Activated T-cell treated with anti-CD3 and anti-CD28 coated beads, Interleukin-2, amount 50 U/mL, for 72 hours (primary cell): Measurements from ENCODE around the gene PADI2. TPM values are rescaled to one million over a fixed set of nuclear protein-coding genes. Genes with fewer than 3 reads are reported as not detected.

Experiments used
- ATAC-seq, 2 donors: fragments of 150-1000 bp; cut with Tn5 transposase; replicated peaks in 1 of 2; 2 replicates each; pipeline ENCODE4 v1.10.0; 2021; ENCODE audit warnings: moderate library complexity in 2 of 2, mild to moderate bottlenecking in 1 of 2
- DNase-seq, 2 donors: peaks; one replicate each; pipeline ENCODE4 v3.0.0; 2021 to 2022; ENCODE audit warnings: mixed read lengths in 1 of 2
- H3K27ac Mint-ChIP-seq: one replicate; pipeline ENCODE4 v1.8.0; 2022; ENCODE audit warnings: mild to moderate bottlenecking, moderate library complexity, mixed read lengths
- H3K27me3 Mint-ChIP-seq: one replicate; pipeline ENCODE4 v1.8.0; 2022; ENCODE audit warnings: low read depth, mixed read lengths
- H3K36me3 Mint-ChIP-seq, 2 donors: one replicate each; pipeline ENCODE4 v1.8.0; 2022; ENCODE audit warnings: mixed read lengths in 2 of 2, mild to moderate bottlenecking in 1 of 2; ENCODE audit not compliant: insufficient read depth in 2 of 2
- H3K4me1 Mint-ChIP-seq: one replicate; pipeline ENCODE4 v1.8.0; 2022; ENCODE audit warnings: low read depth, mixed read lengths
- H3K4me3 Mint-ChIP-seq, 2 donors: one replicate each; pipeline ENCODE4 v1.8.0; 2022; ENCODE audit warnings: mild to moderate bottlenecking in 2 of 2, mixed read lengths in 2 of 2, moderate library complexity in 2 of 2
- H3K9me3 Mint-ChIP-seq, 2 donors: one replicate each; pipeline ENCODE4 v1.8.0; 2022; ENCODE audit warnings: mixed read lengths in 2 of 2
- total RNA-seq, 2 donors: library from RNA; stranded (reverse); gene quantifications; one replicate each; pipeline ENCODE4 v1.2.3, GENCODE V29; 2022

PADI2 gene
- total RNA-seq, 2 donors from 2014 or later: 0.10 to 0.14 TPM

DNA sequence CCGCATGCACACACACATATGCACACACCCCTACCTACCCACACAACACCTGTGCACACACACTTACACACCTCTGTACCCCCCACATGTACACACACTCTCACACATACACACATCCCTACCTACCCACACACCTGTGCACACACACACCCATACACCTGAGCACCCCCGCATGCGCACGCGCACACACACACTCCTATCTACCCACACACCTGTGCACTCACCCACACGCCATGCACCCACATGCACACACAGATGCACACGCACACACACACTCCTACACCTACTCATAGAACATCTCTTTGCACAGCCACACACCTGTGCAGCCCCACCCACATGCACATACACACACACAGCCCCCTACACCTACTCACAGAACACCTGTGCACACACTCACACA is 15.5 kb upstream of the PADI2 start:
- H3K9me3 Mint-ChIP-seq: no peaks in the 10 kb centered on the region
- no peaks in the 10 kb centered on the region for H3K36me3 Mint-ChIP-seq
- DNase-seq: no peak
- no peak for ATAC-seq
- H3K4me1 Mint-ChIP-seq: peaks cover 5% of the 10 kb centered on the region
- H3K27me3 Mint-ChIP-seq: peaks cover 21% of the 10 kb centered on the region
- H3K4me3 Mint-ChIP-seq: no peak overlapping the region
- H3K27ac Mint-ChIP-seq: no peak overlapping the region

DNA sequence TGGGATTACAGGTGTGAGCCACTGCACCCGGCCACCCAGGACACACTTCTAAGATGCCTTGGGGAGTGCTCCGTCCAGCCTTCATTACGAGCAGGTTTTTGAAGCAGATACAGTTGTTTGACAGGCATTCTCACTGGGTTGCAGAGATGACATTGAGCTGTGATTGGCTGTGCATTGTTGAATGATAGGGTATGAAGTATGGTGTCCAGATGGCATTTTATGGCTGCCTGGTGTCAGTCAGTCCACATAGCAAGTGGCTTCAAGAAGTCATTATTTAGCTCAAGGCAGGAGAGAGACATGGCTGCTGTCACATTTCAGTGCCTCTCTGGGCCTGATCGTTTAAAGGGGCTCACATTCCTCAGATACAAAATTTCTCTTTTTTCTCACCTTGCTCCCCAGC is 14.8 kb upstream of the PADI2 start:
- Mint-ChIP-seq H3K27ac (no peak overlapping the region), H3K27me3 (peaks cover 21% of the 10 kb centered on the region), H3K9me3 (no peaks in the 10 kb centered on the region), H3K4me1 (no peaks in the 10 kb centered on the region), H3K4me3 (no peak overlapping the region), H3K36me3 (no peaks in the 10 kb centered on the region)
- no peak for ATAC-seq
- DNase-seq: no peak

DNA sequence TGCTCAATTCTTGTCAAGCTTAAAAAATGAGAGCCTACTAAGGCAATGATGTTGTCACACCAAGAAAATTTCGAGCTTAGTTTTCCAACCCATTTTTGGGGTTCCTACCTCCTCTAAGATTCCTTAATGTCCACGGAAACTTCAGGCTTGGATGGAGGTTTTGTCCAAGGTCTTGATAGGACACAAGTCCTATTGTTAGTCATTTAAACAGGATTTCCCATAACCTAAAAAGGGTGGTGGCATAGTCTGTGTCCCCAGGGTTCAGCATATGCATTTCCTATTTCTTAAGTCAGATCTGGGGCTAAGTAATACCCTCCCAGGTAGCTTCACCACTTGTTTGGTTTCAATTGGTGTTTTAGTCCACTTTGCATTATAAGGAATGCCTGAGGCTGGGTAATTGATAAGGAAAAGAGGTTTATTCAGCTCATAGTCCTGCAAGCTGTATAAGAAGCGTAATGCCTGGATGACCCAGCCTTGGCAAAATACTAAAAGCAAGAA is 10.9 kb upstream of the PADI2 start:
- Mint-ChIP-seq H3K4me1 (no peaks in the 10 kb centered on the region), H3K36me3 (no peaks in the 10 kb centered on the region), H3K27me3 (peaks cover 8% of the 10 kb centered on the region), H3K9me3 (no peaks in the 10 kb centered on the region), H3K27ac (no peak overlapping the region), H3K4me3 (no peak overlapping the region)
- DNase-seq: no peak
- no peak for ATAC-seq

DNA sequence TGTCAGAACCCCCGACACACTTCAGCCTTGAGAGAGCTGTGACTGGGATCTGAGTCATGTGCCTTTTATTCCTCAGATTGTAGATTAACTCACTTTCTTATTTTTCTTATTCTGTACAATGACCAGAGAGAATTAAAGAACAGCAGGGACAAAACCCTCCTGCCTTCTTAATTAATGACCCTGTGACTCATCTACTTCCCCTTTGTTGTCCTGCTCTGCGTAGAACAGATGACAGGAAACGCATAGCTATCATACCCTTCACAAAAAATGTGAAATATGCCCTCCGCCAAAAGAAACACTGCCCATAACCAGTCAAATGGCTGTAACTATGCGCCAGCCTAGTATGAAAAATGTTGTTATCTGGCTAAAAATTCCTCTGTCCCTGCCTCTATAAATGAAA is 9.1 kb upstream of the PADI2 start:
- Mint-ChIP-seq H3K27ac (no peak overlapping the region), H3K4me1 (no peaks in the 10 kb centered on the region), H3K4me3 (no peak overlapping the region), H3K36me3 (no peaks in the 10 kb centered on the region), H3K9me3 (no peaks in the 10 kb centered on the region), H3K27me3 (no peaks in the 10 kb centered on the region)
- no peak for ATAC-seq
- no peak for DNase-seq

DNA sequence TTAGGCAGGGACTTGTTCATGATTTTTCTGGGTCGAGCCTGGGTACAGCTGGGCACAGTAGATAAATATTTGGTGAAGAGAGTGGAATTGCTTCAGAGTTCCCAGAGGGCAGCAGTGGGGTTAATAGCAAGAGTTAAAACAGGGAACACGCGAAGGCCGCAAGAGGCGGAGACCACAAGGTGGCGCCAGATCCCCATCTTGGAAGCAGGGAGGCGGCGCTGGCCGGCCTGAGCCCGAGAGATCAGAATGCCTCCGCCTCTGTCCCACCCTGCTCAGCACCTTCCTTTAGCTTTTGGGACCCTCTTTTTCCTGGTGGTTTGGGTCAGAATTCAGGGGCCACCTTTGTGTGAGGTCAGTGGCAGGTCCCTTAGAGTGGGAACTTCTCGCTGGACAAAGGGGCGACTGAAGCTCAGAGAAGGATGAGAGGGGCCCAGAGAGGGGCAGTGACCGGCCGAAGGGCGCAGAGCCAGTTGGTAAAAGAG is 6.5 kb upstream of the PADI2 start:
- Mint-ChIP-seq H3K4me1 (no peaks in the 10 kb centered on the region), H3K36me3 (no peaks in the 10 kb centered on the region), H3K9me3 (no peaks in the 10 kb centered on the region)

DNA sequence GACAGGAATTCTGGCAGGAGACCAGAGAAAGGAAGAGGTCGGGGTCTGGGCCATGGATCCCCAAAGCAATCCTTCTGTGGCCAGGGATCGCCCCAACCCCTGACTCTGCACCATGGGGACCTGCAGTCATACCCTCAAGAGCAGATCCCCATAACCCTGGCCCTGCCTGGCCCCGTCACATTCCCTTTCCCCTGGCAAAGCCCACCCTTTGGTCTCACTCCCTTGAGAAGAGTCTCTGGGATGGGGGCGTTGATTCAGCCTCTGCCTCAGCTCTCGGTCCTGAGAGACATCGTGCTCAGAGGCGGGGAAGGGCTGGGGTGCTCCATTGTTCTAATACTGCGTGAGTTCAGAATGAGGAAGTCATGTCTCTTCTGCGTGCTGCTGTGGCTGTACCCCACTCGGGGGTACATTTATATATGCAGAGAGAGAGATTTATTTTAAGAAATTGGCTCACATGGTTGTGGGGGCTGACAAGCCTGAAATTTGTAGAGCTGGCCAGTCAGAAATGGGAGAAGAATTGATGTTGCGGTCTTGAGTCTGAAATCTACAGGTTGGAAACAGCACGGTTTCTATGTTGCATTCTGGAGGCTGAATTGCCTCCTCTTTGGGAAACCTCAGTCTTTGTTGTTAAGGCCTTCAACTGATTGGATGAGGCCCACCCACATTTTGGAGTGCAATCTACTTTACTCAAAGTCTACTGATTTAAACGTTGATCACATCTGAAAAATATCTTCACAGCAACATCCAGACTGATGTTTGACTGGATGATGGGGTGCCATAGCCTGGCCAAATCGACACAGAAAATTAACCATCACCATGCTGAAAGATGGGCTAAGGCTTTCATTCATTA is 4.2 kb upstream of the PADI2 start:
- ATAC-seq: no peak
- peaks cover 4% of the 10 kb centered on the region for H3K4me1 Mint-ChIP-seq
- H3K4me3 Mint-ChIP-seq: no peak overlapping the region
- H3K27ac Mint-ChIP-seq: no peak overlapping the region
- no peaks in the 10 kb centered on the region for H3K9me3 Mint-ChIP-seq
- no peak for DNase-seq
- H3K27me3 Mint-ChIP-seq: peaks cover 16% of the 10 kb centered on the region
- no peaks in the 10 kb centered on the region for H3K36me3 Mint-ChIP-seq

More for the DNA sequence above, 6.5 kb upstream of the PADI2 start:
- ATAC-seq: peak; percentile 72 to 79
- H3K4me3 Mint-ChIP-seq: no peak overlapping the region
- DNase-seq: peak; percentile 82 to 85
- H3K27me3 Mint-ChIP-seq: no peaks in the 10 kb centered on the region
- H3K27ac Mint-ChIP-seq: no peak overlapping the region

DNA sequence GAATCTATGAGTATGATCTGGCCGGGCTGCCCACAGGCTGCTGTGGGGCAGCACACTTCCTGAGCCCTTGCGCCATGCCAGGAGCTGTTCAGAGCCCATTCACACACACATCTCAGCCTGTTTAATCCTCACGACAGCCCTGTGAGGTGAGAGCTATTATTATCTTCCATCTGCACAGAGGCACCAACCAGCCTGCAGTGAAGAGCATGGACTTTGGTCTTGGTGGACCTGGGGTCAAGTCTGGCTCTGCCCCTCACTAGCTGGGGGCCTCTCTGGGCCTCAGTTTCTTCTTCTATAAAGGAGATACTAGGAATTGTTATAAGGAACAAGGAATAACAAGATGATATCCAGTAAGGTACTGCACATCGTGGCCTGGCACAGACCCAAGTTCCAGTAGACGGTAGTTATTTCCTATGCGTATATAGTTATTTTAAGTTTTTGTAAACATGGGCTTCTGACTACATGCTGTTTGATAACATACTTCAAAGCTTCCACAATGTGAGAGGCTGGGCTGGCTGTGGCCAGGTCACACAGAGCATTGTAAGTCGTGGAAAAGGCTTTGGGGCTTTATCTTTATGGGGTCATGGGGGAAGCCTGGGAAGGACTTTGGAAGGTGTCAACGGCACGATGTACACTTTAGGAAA is 3.4 kb upstream of the PADI2 start:
- Mint-ChIP-seq H3K4me1 (peaks cover 4% of the 10 kb centered on the region), H3K9me3 (no peaks in the 10 kb centered on the region), H3K4me3 (no peak overlapping the region), H3K36me3 (no peaks in the 10 kb centered on the region), H3K27me3 (peaks cover 24% of the 10 kb centered on the region), H3K27ac (no peak overlapping the region)
- ATAC-seq (no peak), DNase-seq (no peak)

DNA sequence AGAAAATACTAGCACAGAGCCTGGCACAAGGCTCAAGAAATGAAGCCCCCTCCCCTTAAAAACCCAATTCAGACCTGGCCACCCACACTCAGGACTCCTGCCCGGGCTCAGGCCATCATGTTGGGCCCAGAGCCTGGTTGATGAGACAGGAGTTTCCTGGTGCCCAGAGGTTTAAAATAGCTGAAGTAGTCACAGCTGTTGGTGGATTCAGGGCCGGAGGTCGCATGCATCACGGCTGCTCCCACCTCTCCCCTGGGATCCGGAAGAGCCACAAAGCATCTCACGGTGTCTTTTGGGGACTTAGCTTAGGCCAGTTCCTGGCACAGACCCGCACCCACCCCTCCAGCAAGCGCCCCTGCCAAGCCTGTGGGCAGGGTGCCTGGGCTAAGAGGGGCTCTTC is 2.6 kb upstream of the PADI2 start:
- Mint-ChIP-seq H3K36me3 (no peaks in the 10 kb centered on the region), H3K9me3 (no peaks in the 10 kb centered on the region), H3K4me1 (peaks cover 4% of the 10 kb centered on the region), H3K27ac (no peak overlapping the region), H3K4me3 (no peak overlapping the region), H3K27me3 (peaks cover 31% of the 10 kb centered on the region)
- DNase-seq: no peak
- ATAC-seq: no peak

DNA sequence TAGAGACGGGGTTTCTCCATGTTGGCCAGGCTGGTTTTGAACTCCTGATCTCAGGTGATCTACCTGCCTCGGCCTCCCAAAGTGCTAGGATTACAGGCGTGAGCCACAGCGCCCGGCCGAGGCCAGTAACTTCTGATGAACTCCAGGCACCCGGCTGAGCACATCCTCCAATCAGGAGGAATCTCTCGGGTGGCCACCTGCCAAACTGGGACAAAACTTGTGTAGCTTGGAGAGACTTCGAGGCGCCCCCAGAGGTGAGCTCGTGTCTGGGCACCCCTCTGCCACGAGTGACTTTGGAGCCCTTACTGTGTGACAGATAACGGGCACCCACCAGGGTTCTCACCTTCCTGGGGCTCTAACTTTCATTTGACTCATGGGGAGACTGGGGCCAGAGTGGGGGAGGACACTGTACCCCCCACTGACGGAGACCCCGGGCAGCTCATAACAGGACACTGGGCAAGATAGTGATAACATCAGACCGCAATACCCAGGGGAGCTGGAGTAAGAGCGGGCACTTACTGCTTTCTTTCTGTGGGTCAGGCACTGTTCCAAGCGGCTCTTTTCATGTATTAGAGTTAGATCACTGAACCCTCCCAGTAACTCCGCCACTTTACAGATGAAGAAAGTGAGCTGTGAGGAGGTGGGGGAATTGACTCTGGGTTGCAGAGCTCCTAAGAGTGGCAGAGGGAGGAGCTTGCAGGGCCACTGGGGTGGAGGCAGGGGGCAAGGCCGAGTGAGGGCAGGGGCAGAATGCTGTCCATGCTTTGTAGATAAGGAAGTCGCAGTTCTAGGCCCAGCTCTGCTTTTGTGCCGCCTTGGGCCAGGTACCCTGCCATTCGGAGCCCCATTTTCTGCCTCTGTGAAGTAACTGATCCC is 1.9 kb upstream of the PADI2 start:
- Mint-ChIP-seq H3K4me1 (peaks cover 4% of the 10 kb centered on the region), H3K27me3 (peaks cover 38% of the 10 kb centered on the region), H3K9me3 (no peaks in the 10 kb centered on the region), H3K27ac (no peak overlapping the region), H3K4me3 (no peak overlapping the region), H3K36me3 (no peaks in the 10 kb centered on the region)
- no peak for ATAC-seq
- DNase-seq: no peak

DNA sequence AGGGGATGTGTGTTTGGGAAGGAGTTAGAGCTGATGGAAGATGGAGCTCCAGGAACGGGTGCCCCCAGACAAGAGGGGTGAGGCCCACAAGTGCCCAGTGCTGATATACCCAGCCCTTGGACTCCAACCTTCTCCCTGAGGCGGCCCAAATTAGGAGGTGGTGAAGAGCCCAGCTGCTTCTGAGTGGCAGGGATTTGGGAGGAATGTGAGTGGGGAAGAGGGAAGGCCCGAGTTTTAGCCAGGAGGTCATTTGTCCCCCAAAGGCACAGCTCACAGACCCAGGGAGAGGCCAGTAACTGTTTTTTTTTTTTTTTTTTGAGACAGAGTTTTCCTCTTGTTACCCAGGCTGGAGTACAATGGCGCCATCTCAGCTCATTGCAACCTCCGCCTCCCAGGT is 1.2 kb upstream of the PADI2 start:
- ATAC-seq (no peak), DNase-seq (no peak)
- Mint-ChIP-seq H3K4me1 (peaks cover 4% of the 10 kb centered on the region), H3K27me3 (peaks cover 43% of the 10 kb centered on the region), H3K9me3 (no peaks in the 10 kb centered on the region), H3K27ac (no peak overlapping the region), H3K36me3 (no peaks in the 10 kb centered on the region), H3K4me3 (no peak overlapping the region)

DNA sequence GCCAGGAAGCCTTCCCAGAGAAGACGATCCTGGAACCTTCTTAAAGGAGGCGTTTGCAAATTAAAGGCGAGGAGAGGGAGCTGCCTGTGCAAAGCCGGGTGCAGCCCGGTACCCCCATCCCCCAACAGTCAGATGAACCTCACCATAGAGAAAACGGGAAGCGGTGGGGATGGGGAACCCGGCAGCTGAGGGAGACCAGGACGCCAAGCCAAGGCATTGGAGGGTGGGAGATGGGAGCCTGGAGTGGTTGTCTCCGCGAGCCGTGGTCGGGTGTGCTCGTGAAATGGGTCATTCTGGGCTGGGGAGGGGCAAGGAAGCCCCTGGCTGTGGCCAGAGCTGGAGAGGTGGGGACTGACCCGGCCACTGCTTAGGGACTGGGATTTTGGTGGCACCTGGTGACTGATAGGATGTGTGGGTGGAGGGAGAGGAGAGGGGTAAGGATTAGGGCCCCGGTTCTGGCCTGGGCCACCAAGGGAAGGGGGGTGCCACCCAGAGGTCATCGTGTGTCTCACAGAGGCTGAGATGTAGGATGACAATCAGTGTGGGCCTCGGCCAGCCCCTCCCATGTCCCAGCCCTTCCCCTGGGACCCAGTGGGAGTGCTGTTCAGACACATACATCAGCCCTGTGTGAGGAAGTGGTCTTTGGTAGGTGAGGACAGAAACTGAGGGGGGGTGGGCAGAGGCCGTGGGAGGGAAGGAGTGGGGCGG is 676 bp upstream of the PADI2 start:
- DNase-seq (no peak), ATAC-seq (no peak)
- no peak overlapping the region for H3K27ac Mint-ChIP-seq
- peaks cover 43% of the 10 kb centered on the region for H3K27me3 Mint-ChIP-seq
- H3K4me3 Mint-ChIP-seq: peak overlapping the region; percentile 18 to 34
- H3K9me3 Mint-ChIP-seq: no peaks in the 10 kb centered on the region
- H3K36me3 Mint-ChIP-seq: no peaks in the 10 kb centered on the region
- peaks cover 4% of the 10 kb centered on the region for H3K4me1 Mint-ChIP-seq

DNA sequence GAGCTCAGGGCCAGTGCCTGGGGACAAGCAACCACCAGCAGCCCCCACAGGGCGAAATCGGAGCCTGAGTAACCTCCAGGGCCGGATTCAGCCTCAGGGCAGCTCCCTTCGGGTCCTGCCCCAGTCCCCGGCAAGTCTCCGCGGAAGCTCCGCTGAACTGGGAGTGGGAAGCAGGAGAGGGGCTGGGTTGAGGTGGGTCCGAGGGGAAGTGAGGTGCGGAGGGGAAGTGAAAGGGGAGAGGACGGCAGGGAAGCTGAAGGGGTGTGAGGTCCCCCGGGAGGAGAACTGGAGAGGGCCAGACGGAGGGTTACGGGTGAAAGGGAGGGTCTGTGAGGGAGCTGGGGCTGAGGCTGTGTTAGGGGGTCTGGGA is 560 bp downstream of the PADI2 start:
- peaks cover 4% of the 10 kb centered on the region for H3K4me1 Mint-ChIP-seq
- H3K27me3 Mint-ChIP-seq: peaks cover 43% of the 10 kb centered on the region
- DNase-seq: no peak
- no peaks in the 10 kb centered on the region for H3K36me3 Mint-ChIP-seq
- no peak for ATAC-seq
- H3K27ac Mint-ChIP-seq: no peak overlapping the region
- peak overlapping the region; percentile 51 to 60 for H3K4me3 Mint-ChIP-seq
- H3K9me3 Mint-ChIP-seq: no peaks in the 10 kb centered on the region
